GM19023 (cell line): ENCODE results near the gene GHRL.

ENCODE experiments used
- ATAC-seq: cut with Tn5 transposase; IDR thresholded peaks from one replicate; pipeline ENCODE4 v1.9.1; 2021; ENCODE audit warnings: mild to moderate bottlenecking, moderate library complexity; ENCODE audit not compliant: unreplicated experiment

GHRL gene, protein sequence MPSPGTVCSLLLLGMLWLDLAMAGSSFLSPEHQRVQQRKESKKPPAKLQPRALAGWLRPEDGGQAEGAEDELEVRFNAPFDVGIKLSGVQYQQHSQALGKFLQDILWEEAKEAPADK

GRCh38 chr3:10292505-10293419 lies at the start of gene GHRL:
GHRL (minus strand) TSS chr3:10292947; CDS start chr3:10290180, 2,767 bp downstream.
- ATAC-seq, result peak; percentile 76

DNA sequence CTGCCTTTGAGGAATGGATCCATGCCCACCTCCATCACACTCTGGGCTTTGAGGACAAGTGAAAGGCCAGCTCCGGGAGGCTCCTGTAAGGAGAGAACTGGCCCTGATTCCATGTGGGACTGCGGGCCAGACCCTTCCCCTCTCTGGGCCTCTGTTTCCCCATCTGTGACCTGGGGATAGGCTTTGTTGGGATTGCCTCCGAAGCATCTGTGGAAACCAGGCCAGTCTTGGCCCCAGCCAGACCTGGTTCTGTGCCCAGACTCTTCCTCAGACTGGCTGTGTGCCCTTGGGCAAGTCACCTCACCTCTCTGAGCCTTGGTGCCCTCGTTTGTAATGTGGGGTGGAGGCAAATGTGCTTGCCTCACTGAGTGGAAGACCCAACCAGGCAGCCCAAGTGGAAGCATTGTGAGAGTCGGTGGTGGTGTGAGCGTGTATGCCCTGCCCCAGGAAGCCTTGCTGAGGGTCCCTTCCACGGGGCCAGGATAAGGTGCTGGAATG lies 49.2 kb upstream of the GHRL start:
- ATAC-seq, result no peak

GRCh38 chr3:10340476-10340875 lies 47.7 kb upstream of the GHRL start:
- ATAC-seq, result no peak

DNA sequence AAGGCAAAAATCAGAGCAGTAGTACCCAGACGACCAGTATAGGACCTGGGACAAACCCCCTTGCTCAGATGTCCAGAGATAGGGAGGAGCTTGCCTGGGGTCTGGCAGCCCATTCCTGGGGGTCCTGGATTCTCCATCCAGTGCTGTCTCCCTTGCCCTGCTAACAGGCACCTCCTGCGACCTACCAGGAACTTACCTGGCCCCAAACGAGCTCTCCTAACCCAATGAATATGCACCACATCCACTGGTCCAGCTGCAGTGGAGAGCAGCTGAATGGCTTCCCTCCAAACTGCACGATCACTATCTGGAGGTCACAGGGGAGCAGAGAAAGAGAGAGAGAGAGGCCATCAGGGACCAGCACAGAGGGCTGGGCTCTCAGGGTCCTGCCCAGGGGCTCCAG lies 47.3 kb upstream of the GHRL start:
- no peak for ATAC-seq

DNA sequence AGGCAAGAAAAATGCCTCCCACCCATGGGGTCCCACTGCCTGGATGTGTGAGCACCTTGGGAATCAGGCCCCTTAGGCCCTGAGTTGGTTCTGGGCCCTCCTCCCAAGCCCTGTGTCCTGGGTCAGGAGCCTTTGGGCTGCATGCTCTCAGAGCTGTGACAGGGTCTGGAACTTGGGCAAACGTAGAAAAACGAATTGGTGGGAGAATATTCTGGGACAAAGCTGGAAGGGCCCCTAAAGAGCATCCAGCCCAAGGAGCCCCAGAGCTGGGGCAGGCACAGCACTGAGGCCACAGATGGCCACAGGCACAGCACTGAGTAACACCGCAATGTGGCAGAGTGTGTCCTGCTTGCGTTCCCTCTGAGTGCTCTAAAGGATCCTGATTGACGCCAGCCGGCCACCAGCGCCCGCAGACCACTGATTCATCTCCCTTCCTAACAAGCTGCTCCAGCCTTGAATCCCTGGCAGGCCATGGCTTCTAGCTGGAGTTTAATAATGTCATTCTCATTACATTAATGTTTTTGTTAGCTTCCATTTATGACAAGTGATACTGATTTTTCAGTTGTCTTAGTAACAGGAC lies 46.7 kb upstream of the GHRL start:
- no peak for ATAC-seq

DNA sequence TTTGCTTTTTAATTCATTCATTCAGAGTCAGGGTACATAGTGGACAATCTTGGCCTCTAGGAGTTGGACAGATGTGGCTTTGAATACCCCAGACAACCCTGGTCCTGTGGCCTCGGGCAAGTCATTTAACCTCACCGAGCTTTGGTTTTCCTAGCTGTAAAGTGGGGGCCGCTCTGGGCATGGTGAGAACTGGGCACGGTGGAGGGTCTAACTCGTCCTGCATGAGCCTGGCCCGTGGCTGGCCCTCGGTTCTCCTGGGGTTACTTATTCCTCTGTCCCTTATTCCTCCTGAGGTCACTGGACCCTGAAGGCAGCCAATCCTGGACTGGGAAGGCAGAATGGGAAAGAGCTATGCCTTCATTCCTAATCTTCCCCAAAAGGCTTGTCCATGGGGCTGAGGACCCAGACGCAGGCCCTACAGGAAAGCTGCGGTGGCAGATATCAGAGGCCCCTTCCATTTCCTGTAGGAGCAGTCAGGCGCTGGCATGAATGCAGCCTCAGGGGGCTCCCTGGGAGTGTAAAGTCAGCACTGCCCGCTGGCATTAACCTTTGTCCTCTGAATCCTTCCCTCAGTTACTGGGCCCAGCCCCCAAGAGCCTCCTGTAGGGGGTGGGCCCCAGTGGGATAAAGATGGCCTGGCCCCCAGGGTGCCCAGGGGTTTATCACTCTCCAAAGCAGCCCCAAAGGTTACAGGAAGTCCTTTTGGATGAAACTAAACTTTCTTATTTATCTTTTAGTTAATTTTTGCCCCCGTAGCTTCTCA lies 46.0 kb upstream of the GHRL start:
- ATAC-seq, result no peak

- no peak for ATAC-seq
Observed at GRCh38 chr3:10338164-10338470, 45.4 kb upstream of the GHRL start.

- ATAC-seq, result no peak
Observed at GRCh38 chr3:10337323-10338163, 44.8 kb upstream of the GHRL start.

- no peak for ATAC-seq
Observed at GRCh38 chr3:10336761-10337160, 44.0 kb upstream of the GHRL start.

DNA sequence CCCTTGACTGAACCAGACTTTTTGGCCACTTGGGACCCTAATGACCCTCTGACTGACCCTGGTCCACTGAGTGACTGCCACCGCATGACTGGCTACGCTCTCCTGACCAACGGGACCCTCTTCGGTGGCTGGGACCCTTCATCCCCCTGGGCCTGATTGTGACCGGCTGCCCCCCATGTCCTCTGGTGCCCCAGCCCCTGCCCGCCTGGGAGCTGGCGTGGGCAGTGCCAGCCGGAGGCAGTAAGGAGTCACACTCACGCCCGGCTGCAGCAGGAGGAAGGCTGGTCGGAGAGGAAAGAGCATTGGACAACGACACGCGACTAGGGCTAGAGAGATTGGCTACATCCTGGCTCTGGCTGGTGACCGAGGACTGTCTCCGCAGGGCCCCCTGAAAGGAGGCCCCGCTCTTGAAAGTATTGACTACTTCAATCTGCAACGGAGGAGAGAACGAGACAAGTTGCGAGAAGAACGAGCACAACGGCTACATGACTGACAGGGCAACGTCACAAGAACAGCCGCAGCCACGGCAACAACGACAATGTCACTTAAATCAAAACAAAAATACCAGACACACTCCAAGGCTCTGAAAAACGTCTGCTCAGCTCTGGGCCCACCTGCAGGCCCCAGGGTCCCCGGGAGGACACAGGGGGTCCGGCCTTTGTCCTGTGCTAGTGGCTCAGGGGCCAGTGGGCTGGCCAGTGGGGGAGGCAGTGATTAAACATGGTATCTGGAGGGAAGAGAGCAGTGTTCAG lies 43.3 kb upstream of the GHRL start:
- ATAC-seq, result no peak

GRCh38 chr3:10335190-10335738 lies 42.5 kb upstream of the GHRL start:
- ATAC-seq, result no peak

- no peak for ATAC-seq
Observed at GRCh38 chr3:10334459-10334858, 41.7 kb upstream of the GHRL start.

DNA sequence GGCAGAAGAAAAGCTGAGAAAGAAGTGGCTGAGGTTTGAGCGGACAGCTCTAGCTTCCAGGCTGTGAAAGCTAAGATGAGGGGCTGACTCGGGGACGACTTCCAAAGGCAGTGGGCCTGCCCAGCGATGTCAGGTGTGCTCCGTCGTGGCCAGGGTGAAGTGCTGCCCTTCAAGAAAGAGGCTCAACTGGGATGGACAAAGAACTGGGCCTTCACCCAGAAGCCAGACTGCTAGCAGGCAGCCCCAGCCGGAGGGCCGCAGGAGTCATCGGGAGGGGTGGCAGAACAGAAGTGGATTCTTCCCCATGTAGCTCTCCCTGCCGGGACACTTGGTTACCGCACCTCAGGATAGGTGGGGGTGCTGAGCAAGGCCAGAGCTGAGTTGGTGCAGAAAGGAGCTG lies 41.3 kb upstream of the GHRL start:
- no peak for ATAC-seq

DNA sequence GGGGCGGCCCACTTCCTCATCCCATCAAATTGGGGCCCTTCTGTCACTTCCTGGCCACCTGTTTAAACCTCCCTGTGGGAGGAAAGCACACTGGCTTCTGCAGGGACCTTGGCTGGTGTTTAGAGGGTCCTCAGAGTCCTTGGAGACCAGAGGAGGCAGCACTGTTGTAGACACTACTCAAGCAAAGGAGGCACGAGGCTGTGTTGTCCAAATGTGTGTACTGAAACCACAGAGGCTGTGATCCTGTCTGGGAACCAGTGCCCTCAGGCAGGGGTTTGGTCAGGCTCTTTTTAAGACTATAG lies 40.6 kb upstream of the GHRL start:
- no peak for ATAC-seq

GRCh38 chr3:10332481-10333348 lies 40.0 kb upstream of the GHRL start:
- ATAC-seq, result no peak

DNA sequence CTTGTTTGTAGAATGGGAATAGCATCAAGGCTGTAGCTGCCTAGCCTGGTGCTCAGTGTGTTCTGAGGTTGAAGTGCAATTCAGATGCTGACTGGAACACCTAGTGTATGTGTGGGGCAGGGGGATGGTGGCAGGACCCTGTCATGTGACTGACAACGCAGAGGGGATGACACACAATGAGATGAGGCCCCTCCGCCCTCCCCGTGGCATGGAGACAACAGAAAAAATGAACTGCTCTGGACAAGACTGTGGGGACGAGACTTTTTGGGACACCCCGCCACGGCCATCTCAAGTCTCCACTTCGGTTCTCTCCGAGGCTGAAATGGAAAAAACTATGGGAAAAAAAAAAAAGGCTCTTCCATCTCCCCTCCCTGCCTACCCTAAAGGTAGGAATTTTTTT lies 38.6 kb upstream of the GHRL start:
- no peak for ATAC-seq

DNA sequence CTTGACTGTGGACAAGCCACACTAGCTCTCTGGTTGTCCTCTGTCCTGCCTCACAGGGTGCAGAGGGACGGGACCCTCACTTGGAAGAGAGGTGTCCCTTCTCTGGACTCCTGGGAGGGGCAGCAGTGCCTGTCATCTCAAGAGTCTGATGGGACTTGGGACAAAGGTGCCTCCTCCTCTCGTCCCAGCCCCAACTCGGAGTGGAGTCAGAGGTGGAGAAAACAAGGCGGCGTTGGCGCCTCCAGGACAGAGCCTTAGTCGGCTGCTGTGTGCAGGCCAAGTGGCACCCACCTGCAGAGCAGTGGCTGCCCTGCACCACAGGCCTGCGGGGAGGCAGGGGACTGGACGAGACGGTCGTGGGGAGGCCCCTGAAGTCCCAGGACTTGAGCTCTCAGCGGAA lies 37.6 kb upstream of the GHRL start:
- no peak for ATAC-seq

- ATAC-seq, result no peak
Observed at GRCh38 chr3:10329495-10330015, 36.8 kb upstream of the GHRL start.
